ENCODE results near the gene FLNB. TPM values are rescaled to one million over a fixed set of nuclear protein-coding genes. Genes with fewer than 3 reads are reported as not detected.

The FLNB gene
- total and polyA plus RNA-seq, 2 of the 13 experiments (the other 11 are each of a cell fraction or from before 2014, with no cell fraction given), result 106 to 130 TPM

GRCh38 chr3:58191361-58191991 is 183.3 kb downstream of the FLNB start (continued):
- TF ChIP-seq JUND (CRISPR knock-in tag; IDR thresholded peaks at IDR 0.05) (no peak), ZNF44 (CRISPR knock-in tag; IDR thresholded peaks at IDR 0.05) (no peak), ZMAT3 (CRISPR knock-in tag; conservative IDR thresholded peaks at IDR 0.05) (0 out of 2 replicates have a peak, but pooled peaks have one; percentile 12), NFYC (CRISPR knock-in tag; IDR thresholded peaks at IDR 0.05) (no peak), AHDC1 (CRISPR knock-in tag; IDR thresholded peaks at IDR 0.05; ENCODE audit: borderline replicate concordance) (peak; percentile 53; the same call in 1 of the 2 replicates), MED8 (CRISPR knock-in tag; IDR thresholded peaks at IDR 0.05; ENCODE audit: insufficient replicate concordance) (no peak), ZBTB1 (CRISPR knock-in tag; IDR thresholded peaks at IDR 0.05; ENCODE audit: borderline replicate concordance) (no peak), RBFOX2 (IDR thresholded peaks at IDR 0.05; ENCODE audit: low read depth, low read length) (no peak), NR1H2 (CRISPR knock-in tag; IDR thresholded peaks at IDR 0.05; ENCODE audit: borderline replicate concordance, low read depth) (no peak), MAFG (CRISPR knock-in tag; IDR thresholded peaks at IDR 0.05) (no peak), ZFP37 (CRISPR knock-in tag; IDR thresholded peaks at IDR 0.05; ENCODE audit: borderline replicate concordance) (no peak), ZNF639 (CRISPR knock-in tag; conservative IDR thresholded peaks at IDR 0.05) (no peak), ZNF597 (CRISPR knock-in tag; IDR thresholded peaks at IDR 0.05) (no peak), ZSCAN22 (CRISPR knock-in tag; IDR thresholded peaks at IDR 0.05) (no peak), NR0B2 (CRISPR knock-in tag; IDR thresholded peaks at IDR 0.05) (no peak), ZNF432 (CRISPR knock-in tag; IDR thresholded peaks at IDR 0.05; ENCODE audit: borderline replicate concordance) (no peak), KAT8 (CRISPR knock-in tag; IDR thresholded peaks at IDR 0.05) (peak; percentile 10; the same call in 1 of the 2 replicates), ZSCAN12 (CRISPR knock-in tag; IDR thresholded peaks at IDR 0.05) (no peak), TMF1 (CRISPR knock-in tag; IDR thresholded peaks at IDR 0.05; ENCODE audit: low read depth) (no peak), FOXA3 (CRISPR knock-in tag; IDR thresholded peaks at IDR 0.05) (peak; percentile 77), RFXANK (CRISPR knock-in tag; IDR thresholded peaks at IDR 0.05) (no peak), KLF12 (CRISPR knock-in tag; IDR thresholded peaks at IDR 0.05; ENCODE audit: borderline replicate concordance) (0 out of 2 replicates have a peak, but pooled peaks have one; percentile 66)
